ENCODE measurements around the gene RHOT2.
"Not testable (repeated sequence)": the region's sequence is repeated elsewhere in the genome, so short reads cannot be mapped to it uniquely, and the experiment has no call there.

Gene RHOT2

GRCh38 chr16:708959-709358 lies 41.0 kb downstream of the RHOT2 start:
- peaks cover 55% of the 10 kb centered on the region for H3K27me3 ChIP-seq (replicated peaks; ENCODE audit: control insufficient read depth, insufficient read depth, low read length, poor library complexity, severe bottlenecking)
- H3K4me3 ChIP-seq (ENCODE audit: insufficient read depth, low read depth, low read length, poor library complexity, severe bottlenecking): no peak overlapping the region
- H3K36me3 ChIP-seq (ENCODE audit: control insufficient read depth, insufficient read depth, low read length): no peaks in the 10 kb centered on the region
- H3K27ac ChIP-seq (ENCODE audit: insufficient read depth, low read length, poor library complexity, severe bottlenecking): no peak overlapping the region
- H3K4me1 ChIP-seq (ENCODE audit: control insufficient read depth, insufficient read depth, low read length, poor library complexity, severe bottlenecking): peaks cover 13% of the 10 kb centered on the region
- H3K9me3 ChIP-seq (ENCODE audit: control insufficient read depth, low read length): no peaks in the 10 kb centered on the region
- no peak for DNase-seq

GRCh38 chr16:709566-710499 lies 41.9 kb downstream of the RHOT2 start:
- no peak overlapping the region for H3K27ac ChIP-seq (ENCODE audit: insufficient read depth, low read length, poor library complexity, severe bottlenecking)
- H3K4me1 ChIP-seq (ENCODE audit: control insufficient read depth, insufficient read depth, low read length, poor library complexity, severe bottlenecking): peaks cover 15% of the 10 kb centered on the region
- no peak for DNase-seq
- peaks cover 46% of the 10 kb centered on the region for H3K27me3 ChIP-seq (replicated peaks; ENCODE audit: control insufficient read depth, insufficient read depth, low read length, poor library complexity, severe bottlenecking)
- no peaks in the 10 kb centered on the region for H3K9me3 ChIP-seq (ENCODE audit: control insufficient read depth, low read length)
- H3K36me3 ChIP-seq (ENCODE audit: control insufficient read depth, insufficient read depth, low read length): no peaks in the 10 kb centered on the region
- no peak overlapping the region for H3K4me3 ChIP-seq (ENCODE audit: insufficient read depth, low read depth, low read length, poor library complexity, severe bottlenecking)

DNA sequence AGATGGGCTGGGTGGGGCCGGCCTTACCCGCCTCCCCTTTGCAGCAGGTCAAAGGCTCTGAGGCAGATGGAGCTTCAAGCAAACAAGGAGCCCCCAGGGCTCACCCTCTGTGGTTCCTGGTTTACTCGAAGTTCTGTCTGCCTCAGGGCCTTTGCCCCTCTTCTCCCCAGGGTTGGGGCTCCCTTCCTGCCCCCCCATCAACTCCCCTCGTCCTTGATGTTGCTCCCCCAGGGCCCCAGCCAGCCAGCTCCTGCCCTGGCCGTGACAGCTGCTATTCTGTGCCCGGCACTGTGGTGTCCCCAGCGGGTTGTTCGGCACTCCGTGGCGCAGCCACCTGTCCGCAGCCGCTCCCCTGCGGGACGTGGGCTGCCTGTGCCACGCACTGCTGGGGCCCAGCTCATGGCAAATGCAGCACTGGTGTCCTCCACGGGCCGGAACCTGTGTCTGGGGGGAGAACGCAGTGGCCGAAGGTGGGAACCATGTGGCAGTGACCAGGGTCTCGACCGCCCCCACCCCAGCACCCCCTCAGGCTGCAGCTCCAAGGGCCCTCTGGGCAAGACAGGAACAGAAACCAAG lies 42.7 kb downstream of the RHOT2 start:
- Histone ChIP-seq H3K4me3 (ENCODE audit: insufficient read depth, low read depth, low read length, poor library complexity, severe bottlenecking) (no peak overlapping the region), H3K4me1 (ENCODE audit: control insufficient read depth, insufficient read depth, low read length, poor library complexity, severe bottlenecking) (peaks cover 14% of the 10 kb centered on the region), H3K36me3 (ENCODE audit: control insufficient read depth, insufficient read depth, low read length) (no peaks in the 10 kb centered on the region), H3K27me3 (replicated peaks; ENCODE audit: control insufficient read depth, insufficient read depth, low read length, poor library complexity, severe bottlenecking) (peaks cover 43% of the 10 kb centered on the region), H3K9me3 (ENCODE audit: control insufficient read depth, low read length) (no peaks in the 10 kb centered on the region), H3K27ac (ENCODE audit: insufficient read depth, low read length, poor library complexity, severe bottlenecking) (no peak overlapping the region)
- no peak for DNase-seq

- Histone ChIP-seq H3K27me3 (replicated peaks; ENCODE audit: control insufficient read depth, insufficient read depth, low read length, poor library complexity, severe bottlenecking) (peaks cover 42% of the 10 kb centered on the region), H3K9me3 (ENCODE audit: control insufficient read depth, low read length) (no peaks in the 10 kb centered on the region), H3K27ac (ENCODE audit: insufficient read depth, low read length, poor library complexity, severe bottlenecking) (no peak overlapping the region), H3K36me3 (ENCODE audit: control insufficient read depth, insufficient read depth, low read length) (no peaks in the 10 kb centered on the region), H3K4me3 (ENCODE audit: insufficient read depth, low read depth, low read length, poor library complexity, severe bottlenecking) (no peak overlapping the region), H3K4me1 (ENCODE audit: control insufficient read depth, insufficient read depth, low read length, poor library complexity, severe bottlenecking) (peaks cover 17% of the 10 kb centered on the region)
- no peak for DNase-seq
These were observed 43.2 kb downstream of the RHOT2 start for GRCh38 chr16:711084-711483.

DNA sequence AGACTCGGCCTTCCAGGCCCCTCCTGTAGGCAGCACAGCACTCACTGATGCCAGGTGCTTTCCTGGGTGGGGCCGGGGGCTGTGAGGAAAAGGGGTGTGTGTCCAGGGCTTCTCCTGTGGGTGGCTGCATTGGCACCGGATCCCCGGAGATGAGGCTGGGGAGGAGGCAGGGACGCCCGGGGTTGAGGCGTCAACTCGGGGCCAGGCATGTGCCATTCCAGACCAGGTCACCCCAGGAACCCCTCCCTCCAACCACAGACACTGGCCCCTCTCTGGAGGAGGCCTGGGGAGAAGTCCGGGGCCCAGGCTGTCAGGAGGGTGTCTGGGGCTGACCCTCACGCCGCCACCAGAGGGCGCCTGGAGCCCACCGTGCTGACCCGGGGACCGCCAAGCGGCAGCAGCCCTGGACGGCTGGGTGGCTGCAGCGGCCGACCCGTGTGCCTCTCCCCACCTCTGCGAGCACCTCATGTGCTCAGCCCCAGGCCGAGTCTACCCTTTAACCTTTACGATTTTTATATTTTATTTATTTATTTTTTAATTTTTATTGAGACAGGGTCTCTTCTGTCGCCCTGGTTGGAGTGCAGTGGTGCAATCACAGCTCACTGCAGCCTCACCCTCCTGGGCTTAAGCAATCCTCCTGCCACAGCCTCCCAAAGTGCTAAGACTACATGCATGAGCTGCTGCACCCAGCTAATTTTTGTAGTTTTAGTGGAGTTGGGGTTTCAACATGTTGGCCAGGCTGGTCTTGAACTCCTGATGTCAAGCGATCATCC lies 43.8 kb downstream of the RHOT2 start:
- no peak overlapping the region for H3K4me3 ChIP-seq (ENCODE audit: insufficient read depth, low read depth, low read length, poor library complexity, severe bottlenecking)
- peak; percentile 58 to 68 (median 67) for DNase-seq
- no peak overlapping the region for H3K27ac ChIP-seq (ENCODE audit: insufficient read depth, low read length, poor library complexity, severe bottlenecking)
- peaks cover 11% of the 10 kb centered on the region for H3K4me1 ChIP-seq (ENCODE audit: control insufficient read depth, insufficient read depth, low read length, poor library complexity, severe bottlenecking)
- H3K9me3 ChIP-seq (ENCODE audit: control insufficient read depth, low read length): no peaks in the 10 kb centered on the region
- no peaks in the 10 kb centered on the region for H3K36me3 ChIP-seq (ENCODE audit: control insufficient read depth, insufficient read depth, low read length)
- peaks cover 35% of the 10 kb centered on the region for H3K27me3 ChIP-seq (replicated peaks; ENCODE audit: control insufficient read depth, insufficient read depth, low read length, poor library complexity, severe bottlenecking)

DNA sequence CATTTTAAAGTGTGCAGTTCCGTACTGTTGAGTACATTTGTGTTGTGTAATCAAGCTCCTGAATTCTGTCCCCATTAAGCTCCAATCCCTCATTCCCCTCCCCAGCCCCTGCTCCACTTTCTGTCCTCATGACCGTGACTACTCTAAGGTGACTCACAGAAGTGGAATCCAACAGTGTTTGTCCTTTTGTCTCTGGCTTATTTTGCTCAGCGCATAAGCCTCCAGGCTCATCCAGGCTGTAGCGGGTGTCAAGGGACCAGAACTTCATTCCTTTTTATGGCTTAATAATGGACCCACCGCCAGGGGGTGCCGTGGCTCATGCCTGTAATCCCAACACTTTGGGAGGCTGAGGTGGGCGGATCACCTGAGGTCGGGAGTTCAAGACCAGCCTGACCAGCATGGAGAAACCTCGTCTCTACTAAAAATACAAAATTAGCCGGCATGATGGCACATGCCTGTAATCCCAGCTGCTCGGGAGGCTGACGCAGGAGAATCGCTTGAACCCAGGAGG lies 44.9 kb downstream of the RHOT2 start:
- H3K27me3 ChIP-seq (replicated peaks; ENCODE audit: control insufficient read depth, insufficient read depth, low read length, poor library complexity, severe bottlenecking): peaks cover 30% of the 10 kb centered on the region
- H3K9me3 ChIP-seq (ENCODE audit: control insufficient read depth, low read length); DNase-seq; H3K27ac ChIP-seq (ENCODE audit: insufficient read depth, low read length, poor library complexity, severe bottlenecking); H3K36me3 ChIP-seq (ENCODE audit: control insufficient read depth, insufficient read depth, low read length); H3K4me3 ChIP-seq (ENCODE audit: insufficient read depth, low read depth, low read length, poor library complexity, severe bottlenecking): not testable (repeated sequence)
- H3K4me1 ChIP-seq (ENCODE audit: control insufficient read depth, insufficient read depth, low read length, poor library complexity, severe bottlenecking): peaks cover 11% of the 10 kb centered on the region

- Histone ChIP-seq H3K4me1 (ENCODE audit: control insufficient read depth, insufficient read depth, low read length, poor library complexity, severe bottlenecking) (peaks cover 11% of the 10 kb centered on the region), H3K4me3 (ENCODE audit: insufficient read depth, low read depth, low read length, poor library complexity, severe bottlenecking) (no peak overlapping the region), H3K36me3 (ENCODE audit: control insufficient read depth, insufficient read depth, low read length) (no peaks in the 10 kb centered on the region), H3K27me3 (replicated peaks; ENCODE audit: control insufficient read depth, insufficient read depth, low read length, poor library complexity, severe bottlenecking) (peaks cover 25% of the 10 kb centered on the region), H3K9me3 (ENCODE audit: control insufficient read depth, low read length) (no peaks in the 10 kb centered on the region), H3K27ac (ENCODE audit: insufficient read depth, low read length, poor library complexity, severe bottlenecking) (no peak overlapping the region)
- DNase-seq: no peak
These were observed 46.1 kb downstream of the RHOT2 start for GRCh38 chr16:714079-714478.

DNA sequence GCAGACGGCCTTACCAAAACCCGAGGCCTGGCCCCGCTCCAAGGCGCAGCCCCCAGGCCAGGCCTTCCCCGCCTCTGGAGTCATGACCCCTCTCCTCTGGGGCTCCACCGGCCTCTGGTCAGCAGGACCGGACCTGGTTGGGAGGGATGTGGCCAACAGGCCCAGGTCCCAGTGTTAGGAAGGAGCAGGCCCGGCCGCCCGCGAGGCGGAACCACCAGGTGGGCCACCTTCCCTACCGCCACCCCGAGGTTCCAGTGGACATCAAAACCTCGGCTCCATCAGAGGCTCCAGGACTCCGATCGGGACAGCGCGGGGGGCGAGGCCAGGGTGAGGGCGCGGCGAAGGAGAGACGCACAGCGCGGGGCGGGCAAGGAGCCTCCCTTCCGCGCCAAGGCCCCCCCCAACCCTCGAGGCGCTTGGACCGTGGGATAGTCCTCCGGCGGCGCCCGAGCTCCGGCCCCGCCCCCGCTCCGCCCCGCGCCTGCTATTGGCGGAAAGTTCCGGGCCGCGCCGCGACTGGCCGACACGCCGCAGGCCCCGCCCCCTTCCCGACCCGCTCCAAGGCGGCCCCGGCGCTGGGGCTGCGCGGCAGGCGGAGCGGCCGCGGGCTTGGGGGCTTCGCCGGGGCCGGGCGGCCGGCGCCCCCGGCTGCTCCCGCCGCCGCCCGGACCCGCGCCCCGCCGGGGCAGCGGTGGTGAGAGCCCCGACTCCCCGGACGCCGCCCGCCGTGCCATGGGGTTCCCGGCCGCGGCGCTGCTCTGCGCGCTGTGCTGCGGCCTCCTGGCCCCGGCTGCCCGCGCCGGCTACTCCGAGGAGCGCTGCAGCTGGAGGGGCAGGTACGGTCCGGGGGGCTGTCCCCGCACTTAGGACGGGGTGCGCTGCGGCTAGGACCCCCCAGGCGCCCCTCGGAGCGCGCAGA lies 46.9 kb downstream of the RHOT2 start, which contains the start of gene METRN:
TSS of gene METRN (plus strand) at position 561 of the 919 bp plus-strand sequence. CDS start at position 733, 172 bp downstream.
- DNase-seq: peak; percentile 75 to 84 (median 77)
- Histone ChIP-seq H3K27me3 (replicated peaks; ENCODE audit: control insufficient read depth, insufficient read depth, low read length, poor library complexity, severe bottlenecking) (peaks cover 18% of the 10 kb centered on the region), H3K27ac (ENCODE audit: insufficient read depth, low read length, poor library complexity, severe bottlenecking) (no peak within 1 kb of the TSS), H3K9me3 (ENCODE audit: control insufficient read depth, low read length) (no peaks in the 10 kb centered on the region), H3K36me3 (ENCODE audit: control insufficient read depth, insufficient read depth, low read length) (no peaks in the 10 kb centered on the region), H3K4me1 (ENCODE audit: control insufficient read depth, insufficient read depth, low read length, poor library complexity, severe bottlenecking) (peaks cover 11% of the 10 kb centered on the region), H3K4me3 (ENCODE audit: insufficient read depth, low read depth, low read length, poor library complexity, severe bottlenecking) (peak within 1 kb of the TSS; percentile 53)

Data from effector memory CD4-positive, alpha-beta T cell (primary cell).